CD14-positive monocyte (primary cell): ENCODE results near the gene PDLIM5. TPM values are rescaled to one million over a fixed set of nuclear protein-coding genes. Genes with fewer than 3 reads are reported as not detected.

Source experiments
- DNase-seq, 3 donors: peaks; one replicate each; pipeline ENCODE4 v3.0.0-alpha.2; 2011 to 2022
- H2AFZ ChIP-seq: 2 replicates; pipeline ENCODE4 v1.6.0; 2012; ENCODE audit warnings: mild to moderate bottlenecking, low read depth, low read length, inconsistent platforms; ENCODE audit not compliant: insufficient read depth, poor library complexity, severe bottlenecking
- H3K27ac ChIP-seq, 2 donors: 1 replicate in 1 of 2; 2 replicates in 1 of 2; pipeline ENCODE4 v1.5.1; 2012 to 2013; ENCODE audit warnings: low read length in 2 of 2, control low read depth in 1 of 2, inconsistent platforms in 1 of 2, low read depth in 1 of 2, mild to moderate bottlenecking in 1 of 2
- H3K27me3 ChIP-seq, 2 donors: one replicate each; pipeline versions ENCODE4 v1.6.0 to v1.6.1; 2011 to 2013; ENCODE audit warnings: low read length in 2 of 2; ENCODE audit not compliant: control insufficient read depth in 2 of 2, insufficient read depth in 2 of 2
- H3K36me3 ChIP-seq, 2 donors: replicated peaks in 1 of 2; 1 replicate in 1 of 2; 2 replicates in 1 of 2; pipeline versions ENCODE4 v1.5.1 to v1.6.1; 2012 to 2013; ENCODE audit warnings: low read length in 2 of 2, control low read depth in 1 of 2, inconsistent platforms in 1 of 2, mild to moderate bottlenecking in 1 of 2; ENCODE audit not compliant: insufficient read depth in 2 of 2, control insufficient read depth in 1 of 2
- H3K4me1 ChIP-seq, 2 donors: 1 replicate in 1 of 2; 2 replicates in 1 of 2; pipeline versions ENCODE4 v1.5.1 to v1.6.1; 2012 to 2013; ENCODE audit warnings: low read length in 2 of 2, control low read depth in 1 of 2, inconsistent platforms in 1 of 2, mild to moderate bottlenecking in 1 of 2, moderate library complexity in 1 of 2; ENCODE audit not compliant: insufficient read depth in 2 of 2, control insufficient read depth in 1 of 2
- H3K4me2 ChIP-seq: replicated peaks from 2 replicates; pipeline ENCODE3; 2012; ENCODE audit warnings: low read length, moderate library complexity, mild to moderate bottlenecking; ENCODE audit not compliant: poor library complexity, severe bottlenecking; ENCODE audit errors: extremely low read depth
- H3K4me3 ChIP-seq, 3 experiments: fragments of 200-600 bp in 1 of 3; sonication (generic) in 1 of 3; replicated peaks in 1 of 3; 1 replicate in 2 of 3; 2 replicates in 1 of 3; pipeline ENCODE4 v1.5.1; 2011 to 2013; ENCODE audit warnings: low read length in 3 of 3, mild to moderate bottlenecking in 3 of 3, control low read depth in 2 of 3, low read depth in 2 of 3, inconsistent platforms in 1 of 3, moderate library complexity in 1 of 3
- H3K79me2 ChIP-seq: 2 replicates; pipeline ENCODE4 v1.6.0; 2012; ENCODE audit warnings: mild to moderate bottlenecking, control low read depth, inconsistent platforms, low read length, moderate library complexity; ENCODE audit not compliant: insufficient read depth
- H3K9ac ChIP-seq: 2 replicates; pipeline ENCODE4 v1.6.0; 2017; ENCODE audit warnings: low read length, mild to moderate bottlenecking; ENCODE audit not compliant: insufficient read depth, poor library complexity, severe bottlenecking
- H3K9me3 ChIP-seq, 2 donors: replicated peaks in 1 of 2; 1 replicate in 1 of 2; 2 replicates in 1 of 2; pipeline versions ENCODE4 v1.5.1 to v1.6.1; 2012 to 2013; ENCODE audit warnings: low read length in 2 of 2, control low read depth in 1 of 2; ENCODE audit not compliant: control insufficient read depth in 1 of 2, insufficient read depth in 1 of 2
- H4K20me1 ChIP-seq: 2 replicates; pipeline ENCODE4 v1.6.0; 2012; ENCODE audit warnings: mild to moderate bottlenecking, low read length, control low read depth, moderate library complexity; ENCODE audit not compliant: insufficient read depth
- H3K27ac Mint-ChIP-seq, 7 donors: one replicate each; pipeline ENCODE4 v1.8.0; 2020; ENCODE audit warnings: mild to moderate bottlenecking in 7 of 7, mixed read lengths in 7 of 7, moderate library complexity in 6 of 7, inconsistent platforms in 2 of 7
- H3K27me3 Mint-ChIP-seq, 3 donors: one replicate each; pipeline ENCODE4 v1.8.0; 2021 to 2022; ENCODE audit warnings: low read depth in 3 of 3, mild to moderate bottlenecking in 3 of 3, mixed read lengths in 3 of 3, moderate library complexity in 3 of 3, inconsistent platforms in 1 of 3
- H3K36me3 Mint-ChIP-seq, 2 donors: one replicate each; pipeline ENCODE4 v1.8.0; 2020; ENCODE audit warnings: mixed read lengths in 2 of 2, inconsistent platforms in 1 of 2, mild to moderate bottlenecking in 1 of 2
- H3K4me1 Mint-ChIP-seq: one replicate; pipeline ENCODE4 v1.8.0; 2020; ENCODE audit warnings: mild to moderate bottlenecking, mixed read lengths
- H3K4me3 Mint-ChIP-seq, 2 donors: one replicate each; pipeline ENCODE4 v1.8.0; 2020; ENCODE audit warnings: mild to moderate bottlenecking in 2 of 2, mixed read lengths in 2 of 2, moderate library complexity in 1 of 2
- H3K9me3 Mint-ChIP-seq, 7 donors: one replicate each; pipeline ENCODE4 v1.8.0; 2020 to 2022; ENCODE audit warnings: mixed read lengths in 7 of 7, mild to moderate bottlenecking in 6 of 7, moderate library complexity in 6 of 7, inconsistent platforms in 2 of 7
- CTCF ChIP-seq: fragments of 200-600 bp; IDR thresholded peaks from one replicate; pipeline ENCODE4 v1.8.0; 2022; ENCODE audit warnings: antibody characterized with exemption, mild to moderate bottlenecking
- WGBS: methylation state at CpG from one replicate; pipeline ENCODE4 v1.1.5; 2013; ENCODE audit warnings: missing lambda C conversion rate; ENCODE audit not compliant: insufficient coverage; 5-methylcytosine and 5-hydroxymethylcytosine counted together
- intact Hi-C, 2 donors: fragments of 100-400 bp; cut with micrococcal nuclease; formaldehyde crosslinking; loops; one replicate each; pipeline versions ENCODE4 v1.15.0 to v1.15.1; 2023
- polyA plus RNA-seq, 3 donors: library from polyadenylated mRNA; depleted of rRNA in 1 of 3; unstranded in 2 of 3; stranded (reverse) in 1 of 3; fragments of 300-500 nt in 2 of 3; fragments of >200 nt in 1 of 3; fragmentation: Illumina TruSeq in 2 of 3; gene quantifications; 1 replicate in 2 of 3; 2 replicates in 1 of 3; pipeline ENCODE4 v1.2.3, GENCODE V29; 2012 to 2021

Gene PDLIM5
- polyA plus RNA-seq, 3 donors = 75.3 to 105 (median 80.9) TPM

- no peak for TF ChIP-seq CTCF
- Histone ChIP-seq H3K36me3 (no peaks in the 10 kb centered on the region), H3K79me2 (no peaks in the 10 kb centered on the region), H3K9me3 (no peaks in the 10 kb centered on the region), H3K4me3 (no peak overlapping the region), H3K4me2 (no peak overlapping the region), H3K27me3 (no peaks in the 10 kb centered on the region), H4K20me1 (no peaks in the 10 kb centered on the region), H3K27ac (no peak overlapping the region), H2AFZ (no peak overlapping the region), H3K4me1 (no peaks in the 10 kb centered on the region), H3K9ac (no peak overlapping the region)
- Mint-ChIP-seq H3K4me3 (no peak overlapping the region), H3K4me1 (no peaks in the 10 kb centered on the region), H3K27me3 (peaks cover 0 to 5% (median 3%) of the 10 kb centered on the region in 3 donors), H3K9me3 (peaks cover 0 to 10% (median 2%) of the 10 kb centered on the region in 7 donors), H3K36me3 (no peaks in the 10 kb centered on the region), H3K27ac (no peak overlapping the region)
- no peak for DNase-seq
- intact Hi-C loops = no loop called here
- 69% methylated on average over 3 of the region's 4 CpGs for WGBS
Measured at GRCh38 chr4:94690851-94691254, 239.1 kb downstream of the PDLIM5 start.

GRCh38 chr4:94691552-94691951 lies 239.8 kb downstream of the PDLIM5 start:
- H3K27me3 Mint-ChIP-seq = peaks cover 0 to 5% (median 3%) of the 10 kb centered on the region in 3 donors
- no peak for TF ChIP-seq CTCF
- Histone ChIP-seq H4K20me1 (no peaks in the 10 kb centered on the region), H3K27me3 (no peaks in the 10 kb centered on the region), H3K79me2 (no peaks in the 10 kb centered on the region), H3K27ac (no peak overlapping the region), H3K9me3 (no peaks in the 10 kb centered on the region), H2AFZ (no peak overlapping the region), H3K4me3 (no peak overlapping the region), H3K9ac (no peak overlapping the region), H3K36me3 (no peaks in the 10 kb centered on the region), H3K4me2 (no peak overlapping the region), H3K4me1 (no peaks in the 10 kb centered on the region)
- 86% methylated on average over 1 of the region's 1 CpG for WGBS
- H3K9me3 Mint-ChIP-seq = peaks cover 0 to 9% (median 0%) of the 10 kb centered on the region in 7 donors
- intact Hi-C loops = no loop called here
- peak overlapping the region in 1 of 7 donors; percentile 35 for H3K27ac Mint-ChIP-seq
- H3K4me1 Mint-ChIP-seq = no peaks in the 10 kb centered on the region
- no peaks in the 10 kb centered on the region for H3K36me3 Mint-ChIP-seq
- H3K4me3 Mint-ChIP-seq = no peak overlapping the region
- no peak for DNase-seq
